GM12878 (cell line): ENCODE results near the gene NFKBIZ. TPM values are rescaled to one million over a fixed set of nuclear protein-coding genes. Genes with fewer than 3 reads are reported as not detected.

ENCODE experiments used
- CBX5 ChIP-seq: sonication (generic); IDR thresholded peaks from 2 replicates; pipeline ENCODE4 v1.6.1; 2016; ENCODE audit warnings: low read depth, moderate library complexity, mild to moderate bottlenecking, inconsistent platforms
- DPF2 ChIP-seq: fragments of 450-650 bp; IDR thresholded peaks from 2 replicates; pipeline ENCODE4 v1.6.1; 2017; ENCODE audit warnings: mild to moderate bottlenecking
- GABPA ChIP-seq: IDR thresholded peaks from 2 replicates; pipeline ENCODE4 v1.6.1; 2014; ENCODE audit warnings: antibody characterized with exemption, low read depth, mild to moderate bottlenecking, inconsistent platforms
- GATAD2B ChIP-seq: fragments of 450-650 bp; conservative IDR thresholded peaks from 2 replicates; pipeline ENCODE4 v1.6.1; 2017; ENCODE audit warnings: low read depth, mild to moderate bottlenecking, moderate library complexity
- LARP7 ChIP-seq: fragments of 450-650 bp; IDR thresholded peaks from 2 replicates; pipeline ENCODE4 v1.6.1; 2017; ENCODE audit warnings: mild to moderate bottlenecking
- NR2F1 ChIP-seq: fragments of 450-650 bp; conservative IDR thresholded peaks from 2 replicates; pipeline ENCODE4 v1.6.1; 2017; ENCODE audit warnings: mild to moderate bottlenecking
- RAD21 ChIP-seq: IDR thresholded peaks from 2 replicates; pipeline ENCODE4 v1.6.1; 2011; ENCODE audit warnings: mild to moderate bottlenecking, low read depth, low read length, moderate library complexity; ENCODE audit not compliant: insufficient read depth
- RB1 ChIP-seq: fragments of 450-650 bp; formaldehyde crosslinking; IDR thresholded peaks from 2 replicates; pipeline ENCODE4 v1.6.1; 2017; ENCODE audit warnings: mild to moderate bottlenecking, borderline replicate concordance
- SIN3A ChIP-seq: IDR thresholded peaks from 2 replicates; pipeline ENCODE4 v1.6.1; 2012; ENCODE audit warnings: low read depth, low read length, improper control_type of control experiment
- ZNF207 ChIP-seq: fragments of 450-650 bp; IDR thresholded peaks from 2 replicates; pipeline ENCODE4 v1.6.1; 2014; ENCODE audit warnings: antibody characterized with exemption, mild to moderate bottlenecking, borderline replicate concordance
- ZNF217 ChIP-seq: fragments of 450-650 bp; IDR thresholded peaks from 2 replicates; pipeline ENCODE4 v1.6.1; 2017; ENCODE audit warnings: antibody characterized with exemption, mild to moderate bottlenecking
- ZNF24 ChIP-seq: fragments of 450-650 bp; IDR thresholded peaks from 2 replicates; pipeline ENCODE4 v1.6.1; 2017; ENCODE audit warnings: antibody characterized with exemption, mild to moderate bottlenecking
- polyA plus RNA-seq, 11 experiments: library from polyadenylated mRNA; depleted of rRNA in 4 of 11; unstranded in 6 of 11; stranded (reverse) in 5 of 11; fragments of >200 nt; fragmentation: Nextera tagmentation in 4 of 11; fragmentation: Illumina TruSeq in 1 of 11; extraction: Ambion mirVana in 4 of 11; extraction: Trizol in 1 of 11; gene quantifications; 1 replicate in 1 of 11; 2 replicates in 10 of 11; pipeline versions ENCODE4 v1.2.1 to v1.2.3, GENCODE V29; 2011 to 2016; ENCODE audit warnings: inconsistent platforms in 2 of 11, missing spikeins in 2 of 11, low read depth in 1 of 11
- total RNA-seq, 4 experiments: library from RNA; depleted of rRNA in 3 of 4; stranded (reverse); fragments of >200 nt in 3 of 4; fragmentation: Illumina TruSeq in 1 of 4; extraction: Trizol in 1 of 4; gene quantifications; 2 replicates each; pipeline versions ENCODE4 v1.2.1 to v1.2.3, GENCODE V29; 2013 to 2021
- TF ChIP-seq, protein P1 (sequence below): fragments of 450-650 bp; IDR thresholded peaks from 2 replicates; pipeline ENCODE4 v1.6.1; 2018; ENCODE audit warnings: borderline replicate concordance, mild to moderate bottlenecking; ENCODE audit not compliant: partially characterized antibody
- TF ChIP-seq, protein P2 (sequence below): IDR thresholded peaks from 2 replicates; pipeline ENCODE4 v1.6.1; 2012; ENCODE audit warnings: low read depth, low read length, improper control_type of control experiment

The NFKBIZ gene
- total and polyA plus RNA-seq, 10 of the 15 experiments (the other 5 are each of a cell fraction or from before 2014, with no cell fraction given): 6.3 to 53.8 (median 17.3) TPM

DNA sequence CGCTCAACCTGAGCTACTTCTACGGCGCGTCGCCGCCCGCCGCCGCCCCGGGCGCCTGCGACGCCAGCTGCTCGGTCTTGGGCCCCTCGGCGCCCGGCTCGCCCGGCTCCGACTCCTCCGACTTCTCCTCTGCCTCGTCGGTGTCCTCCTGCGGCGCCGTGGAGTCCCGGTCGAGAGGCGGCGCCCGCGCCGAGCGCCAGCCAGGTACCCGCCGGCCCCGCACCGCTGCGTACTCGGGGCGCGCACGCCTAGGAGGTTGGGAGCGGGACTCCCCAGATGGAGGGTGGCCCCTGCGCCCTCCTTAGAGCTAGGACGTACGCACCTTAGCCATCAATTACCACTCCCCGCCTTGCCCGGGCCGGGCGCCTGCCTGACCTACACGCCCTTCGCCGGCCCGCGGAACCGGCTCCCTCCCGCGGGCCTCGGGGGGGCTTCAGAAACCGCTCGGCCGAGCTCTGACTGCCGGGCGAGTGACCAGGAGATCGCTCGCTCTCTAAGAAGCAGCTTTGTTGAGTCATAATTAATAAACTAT, 466 bp downstream of the NFKBIZ start (continued):
- TF ChIP-seq ZNF24 (0 out of 2 replicates have a peak, but pooled peaks have one; percentile 1), DPF2 (peak; percentile 64), CBX5 (0 out of 2 replicates have a peak, but pooled peaks have one; percentile 5), SIN3A (0 out of 2 replicates have a peak, but pooled peaks have one; percentile 20), NR2F1 (peak; percentile 31; the same call in 1 of the 2 replicates), RAD21 (peak; percentile 33), ZNF207 (0 out of 2 replicates have a peak, but pooled peaks have one; percentile 42), GATAD2B (peak; percentile 90), ZNF217 (peak; percentile 71; the same call in 1 of the 2 replicates), RB1 (peak; percentile 19; the same call in 1 of the 2 replicates), GABPA (no peak), LARP7 (peak; percentile 66)
- TF ChIP-seq, protein P1, sequence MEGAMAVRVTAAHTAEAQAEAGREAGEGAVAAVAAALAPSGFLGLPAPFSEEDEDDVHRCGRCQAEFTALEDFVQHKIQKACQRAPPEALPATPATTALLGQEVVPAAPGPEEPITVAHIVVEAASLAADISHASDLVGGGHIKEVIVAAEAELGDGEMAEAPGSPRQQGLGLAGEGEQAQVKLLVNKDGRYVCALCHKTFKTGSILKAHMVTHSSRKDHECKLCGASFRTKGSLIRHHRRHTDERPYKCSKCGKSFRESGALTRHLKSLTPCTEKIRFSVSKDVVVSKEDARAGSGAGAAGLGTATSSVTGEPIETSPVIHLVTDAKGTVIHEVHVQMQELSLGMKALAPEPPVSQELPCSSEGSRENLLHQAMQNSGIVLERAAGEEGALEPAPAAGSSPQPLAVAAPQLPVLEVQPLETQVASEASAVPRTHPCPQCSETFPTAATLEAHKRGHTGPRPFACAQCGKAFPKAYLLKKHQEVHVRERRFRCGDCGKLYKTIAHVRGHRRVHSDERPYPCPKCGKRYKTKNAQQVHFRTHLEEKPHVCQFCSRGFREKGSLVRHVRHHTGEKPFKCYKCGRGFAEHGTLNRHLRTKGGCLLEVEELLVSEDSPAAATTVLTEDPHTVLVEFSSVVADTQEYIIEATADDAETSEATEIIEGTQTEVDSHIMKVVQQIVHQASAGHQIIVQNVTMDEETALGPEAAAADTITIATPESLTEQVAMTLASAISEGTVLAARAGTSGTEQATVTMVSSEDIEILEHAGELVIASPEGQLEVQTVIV: no peak
- TF ChIP-seq, protein P2, sequence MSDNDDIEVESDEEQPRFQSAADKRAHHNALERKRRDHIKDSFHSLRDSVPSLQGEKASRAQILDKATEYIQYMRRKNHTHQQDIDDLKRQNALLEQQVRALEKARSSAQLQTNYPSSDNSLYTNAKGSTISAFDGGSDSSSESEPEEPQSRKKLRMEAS: no peak
